GM18519 (cell line): Measurements from ENCODE around the gene OTOR.

ENCODE experiments used
- ATAC-seq: cut with Tn5 transposase; IDR thresholded peaks from one replicate; pipeline ENCODE4 v1.9.1; 2021; ENCODE audit warnings: mild to moderate bottlenecking, moderate library complexity; ENCODE audit not compliant: unreplicated experiment, low FRiP score

Gene OTOR

DNA sequence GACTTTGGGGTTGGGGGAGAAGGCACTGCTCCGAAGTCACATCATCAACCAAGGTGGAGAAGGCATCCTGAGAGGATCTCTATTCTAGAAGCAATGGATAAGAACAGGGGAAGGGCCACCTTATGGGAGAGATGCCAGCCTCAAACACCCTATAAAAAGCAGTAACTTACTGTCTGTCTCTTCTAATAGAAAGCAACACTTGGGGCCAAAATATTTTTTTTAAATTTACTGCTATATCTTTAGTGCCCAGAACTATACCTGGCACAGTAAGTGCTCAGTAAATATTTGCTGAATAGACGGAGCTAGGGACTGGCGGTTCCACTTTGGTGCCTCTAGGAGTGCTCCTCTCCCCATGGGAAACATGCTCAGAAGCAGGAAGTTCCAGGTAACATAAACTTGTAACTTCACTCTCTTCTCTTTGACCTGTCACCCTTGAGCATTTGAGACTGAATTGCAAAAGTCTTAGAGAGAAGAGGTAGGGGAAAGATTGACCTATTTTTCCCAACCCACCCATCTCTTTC lies 807 bp upstream of the OTOR start:
- no peak for ATAC-seq

DNA sequence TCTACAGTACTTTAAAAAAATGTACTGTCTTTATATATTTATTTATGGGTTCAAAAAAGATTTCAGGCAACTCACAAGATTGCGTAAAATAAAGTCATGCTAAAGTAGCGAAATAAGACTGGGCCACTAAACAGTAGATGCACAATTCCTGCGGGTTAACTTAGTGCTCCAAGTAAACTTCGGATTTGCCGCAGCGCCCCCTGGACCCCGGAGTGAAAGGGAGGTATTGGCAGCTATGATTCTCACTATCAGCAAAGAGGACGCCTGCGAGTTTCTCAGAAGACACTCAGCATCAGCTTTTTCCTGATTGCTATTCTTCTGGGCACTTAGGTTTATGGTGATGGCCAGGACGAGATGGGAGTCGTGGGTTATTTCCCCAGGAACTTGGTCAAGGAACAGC lies 1.4 kb downstream of the OTOR start:
- ATAC-seq, result no peak

DNA sequence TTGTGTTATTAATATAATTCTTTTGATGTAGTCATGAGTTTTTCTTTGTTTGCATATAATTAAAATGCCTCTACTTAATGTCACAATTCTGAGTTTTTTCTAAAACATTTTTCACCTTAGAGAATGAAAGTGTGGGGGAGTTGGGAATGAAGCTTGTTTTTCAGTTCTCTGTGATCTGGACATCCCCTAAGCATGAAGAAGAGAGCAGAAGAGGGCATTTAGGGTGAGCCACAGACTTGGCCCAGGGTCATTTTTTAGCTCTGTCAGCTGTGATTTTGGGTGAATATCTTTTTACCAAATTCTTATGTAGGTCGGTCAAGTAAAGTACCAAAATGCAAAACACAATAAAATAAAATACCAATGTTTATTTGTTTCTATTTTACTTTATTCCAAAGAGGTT lies 3.9 kb downstream of the OTOR start:
- no peak for ATAC-seq

DNA sequence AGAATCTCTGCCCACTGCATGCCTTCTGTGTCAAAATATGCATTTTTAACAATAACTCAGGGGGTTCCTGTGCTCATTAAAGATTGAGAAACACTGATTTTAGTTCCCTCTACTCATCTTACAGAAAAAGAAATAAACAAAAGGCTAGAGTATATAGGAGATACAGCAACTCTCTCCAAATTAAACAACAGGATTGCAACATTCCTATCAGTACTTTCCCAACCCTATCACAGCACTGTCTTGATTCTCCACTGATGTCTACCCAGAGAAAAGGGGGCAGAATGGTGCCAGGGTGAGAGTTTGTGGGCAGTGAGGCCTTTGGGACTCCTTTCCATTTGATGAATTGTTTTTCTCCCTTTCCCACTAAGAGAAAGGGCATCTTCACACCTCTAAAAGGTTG lies 4.7 kb downstream of the OTOR start:
- ATAC-seq, result no peak

DNA sequence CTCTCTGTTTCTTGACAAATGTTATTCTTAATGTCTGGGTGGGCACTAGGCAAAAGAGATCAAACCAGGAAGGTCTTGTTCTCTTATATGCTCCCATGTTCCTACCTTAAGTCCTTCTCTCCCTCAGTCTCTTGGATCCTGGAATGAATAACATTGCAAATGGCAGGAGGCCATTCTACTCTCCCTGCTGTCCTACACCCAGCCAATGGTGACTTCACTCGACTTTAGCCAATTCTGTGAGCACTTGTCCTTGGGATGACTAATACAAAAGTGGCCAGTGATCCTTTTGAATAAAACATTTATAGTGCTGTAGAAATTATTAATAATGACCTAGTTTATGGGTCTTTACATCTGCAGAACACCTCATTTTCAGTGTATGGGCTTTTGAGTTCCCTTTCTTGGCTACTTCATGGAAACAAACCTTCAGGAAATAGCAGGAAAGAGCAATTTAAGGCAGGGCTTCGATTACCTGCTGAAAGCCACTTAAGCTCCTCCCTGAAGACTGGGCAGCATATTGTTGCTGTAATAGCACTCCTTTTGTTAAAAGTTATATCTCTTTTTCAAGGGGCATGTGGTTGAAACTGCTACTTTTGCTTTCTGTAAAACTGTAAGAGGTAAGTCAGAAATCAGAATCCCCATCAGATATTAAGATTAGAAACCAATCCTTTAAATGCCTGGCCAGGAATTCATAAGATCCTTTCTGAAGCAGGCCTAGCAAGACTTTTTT lies 10.5 kb downstream of the OTOR start:
- no peak for ATAC-seq

DNA sequence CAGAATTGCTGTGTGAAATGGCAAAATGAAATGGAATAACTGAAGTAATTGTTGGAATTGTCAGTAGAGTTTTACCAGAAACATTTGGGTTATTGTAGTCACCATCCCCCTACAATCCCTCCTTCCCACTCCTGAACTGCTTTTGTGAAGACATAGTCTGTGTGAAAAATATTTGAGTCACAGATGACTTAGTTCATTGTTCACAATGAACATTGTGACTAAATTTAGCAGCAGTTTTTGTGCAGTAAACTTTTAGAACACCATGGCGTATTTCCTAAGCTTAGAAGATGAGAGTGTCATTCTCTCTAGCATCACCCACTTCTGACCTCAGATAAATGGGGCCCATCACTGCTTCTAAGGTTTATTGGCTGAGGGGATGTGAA lies 11.0 kb downstream of the OTOR start:
- no peak for ATAC-seq

DNA sequence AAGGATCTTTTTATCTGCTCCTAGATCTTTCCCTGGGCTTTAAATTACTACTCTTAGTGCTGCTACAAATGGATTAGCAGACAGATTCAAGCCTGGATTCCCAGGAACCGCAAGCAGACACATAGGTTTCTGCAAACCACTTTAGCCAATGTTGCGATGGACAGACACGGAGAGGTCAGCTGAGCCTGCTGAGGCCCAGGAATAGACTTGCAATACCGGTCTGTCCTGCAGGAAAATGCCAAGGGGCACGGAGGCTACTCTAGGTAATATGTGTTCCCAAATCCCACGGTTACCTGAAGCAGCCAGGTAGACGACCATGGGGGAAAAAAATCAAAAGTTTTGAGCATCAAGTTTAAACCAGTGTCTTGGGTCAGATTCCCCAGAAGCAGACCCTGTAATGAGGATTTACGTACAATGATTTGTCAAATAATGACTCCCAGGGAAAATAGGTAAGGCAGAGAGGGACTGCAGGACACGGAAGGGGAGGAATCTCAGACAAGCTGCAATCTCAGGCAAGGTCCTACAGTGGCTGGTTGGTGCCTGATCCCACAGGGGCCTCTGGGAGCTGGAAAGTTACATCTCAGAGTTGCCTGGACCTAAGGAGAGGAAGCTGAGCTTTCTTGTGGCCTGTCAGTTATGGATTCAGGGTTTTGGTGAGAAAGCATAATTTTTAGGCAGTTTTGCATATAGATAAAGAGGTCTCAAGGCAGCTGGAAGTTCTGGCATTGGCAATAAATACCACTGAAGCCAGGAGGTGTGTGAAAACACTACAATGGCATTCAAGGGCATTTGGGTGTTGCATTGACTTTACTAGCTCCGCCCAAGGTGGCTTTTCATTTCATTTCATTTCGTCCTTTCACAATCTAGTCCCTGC lies 12.5 kb downstream of the OTOR start:
- no peak for ATAC-seq

DNA sequence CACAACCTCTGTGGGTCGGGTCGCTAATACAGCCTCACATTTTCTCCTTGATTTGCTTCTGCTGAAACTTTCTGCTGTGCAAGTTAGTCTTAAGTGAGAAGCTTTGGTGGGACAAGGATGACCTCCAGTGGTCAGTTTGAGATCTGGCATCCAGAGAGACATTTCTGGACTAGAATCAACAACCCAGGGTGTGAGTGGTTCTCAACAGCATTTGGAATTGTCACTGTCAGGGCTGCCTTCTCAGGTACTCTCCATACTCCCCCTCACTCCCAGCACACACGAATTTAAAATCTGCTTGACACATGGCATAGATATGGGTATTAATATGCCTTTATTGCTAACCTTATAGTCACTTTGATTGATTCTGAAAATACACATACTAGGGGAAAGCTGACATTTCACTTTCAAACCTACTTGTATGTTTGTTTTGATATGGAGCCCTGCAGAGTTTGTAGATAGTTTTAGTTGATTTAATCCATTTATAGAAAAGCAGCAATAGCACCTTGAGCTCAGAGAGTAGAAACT lies 13.2 kb downstream of the OTOR start:
- ATAC-seq, result peak; percentile 65

DNA sequence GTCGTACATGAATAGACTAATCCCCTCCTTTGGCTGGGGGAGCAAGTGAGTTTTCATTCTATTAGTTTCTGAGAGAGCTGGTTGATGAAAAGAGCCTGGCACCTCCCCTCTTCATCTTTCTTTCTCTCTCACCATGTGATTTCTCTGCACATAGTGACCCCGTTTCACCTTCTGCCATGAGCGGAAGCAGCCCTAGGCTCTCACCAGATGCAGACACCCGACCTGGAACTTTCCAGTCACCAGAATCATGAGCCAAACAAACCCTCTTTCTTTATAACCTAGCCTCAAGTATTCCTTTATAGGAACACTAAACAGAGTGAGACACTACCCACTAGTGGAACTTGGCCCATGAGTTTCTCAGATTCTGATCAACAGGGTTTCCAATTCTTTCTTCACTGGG lies 16.4 kb downstream of the OTOR start:
- no peak for ATAC-seq

DNA sequence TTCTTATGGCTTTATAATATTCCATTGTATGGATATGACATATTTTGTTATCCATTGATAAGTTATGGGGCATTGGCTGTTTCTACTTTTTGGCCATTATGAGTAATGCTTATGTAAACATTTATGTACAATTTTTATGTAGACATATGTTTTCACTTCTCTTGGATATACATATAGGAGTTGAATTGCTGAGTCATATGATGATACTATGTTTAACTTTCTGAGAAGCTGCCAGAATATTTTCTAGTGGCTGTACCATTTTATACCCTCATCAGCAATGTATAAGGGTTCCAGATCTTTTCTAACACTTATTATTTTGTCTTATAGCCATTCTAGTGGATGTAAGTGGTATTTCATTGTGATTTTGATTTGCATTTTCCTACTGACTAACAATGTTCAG lies 23.1 kb downstream of the OTOR start:
- ATAC-seq, result no peak

DNA sequence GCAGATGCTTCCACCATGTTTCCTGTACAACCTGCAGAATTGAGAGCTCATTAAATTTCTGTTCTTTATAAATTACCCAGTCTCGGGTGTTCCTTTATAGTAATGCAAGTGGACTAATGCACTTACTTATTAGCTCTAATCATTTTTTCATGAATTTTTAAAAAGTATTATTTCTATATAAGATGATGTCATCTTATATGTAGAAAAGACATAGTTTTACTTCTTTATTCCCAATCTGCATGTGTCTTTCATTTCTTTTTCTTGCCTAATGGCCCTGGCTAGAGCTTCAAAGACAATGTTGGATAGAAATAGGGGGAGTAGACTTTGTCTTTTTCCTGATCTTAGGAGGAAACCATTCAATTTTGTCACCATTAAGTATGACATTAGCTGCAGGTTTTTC lies 27.8 kb downstream of the OTOR start:
- ATAC-seq, result no peak

DNA sequence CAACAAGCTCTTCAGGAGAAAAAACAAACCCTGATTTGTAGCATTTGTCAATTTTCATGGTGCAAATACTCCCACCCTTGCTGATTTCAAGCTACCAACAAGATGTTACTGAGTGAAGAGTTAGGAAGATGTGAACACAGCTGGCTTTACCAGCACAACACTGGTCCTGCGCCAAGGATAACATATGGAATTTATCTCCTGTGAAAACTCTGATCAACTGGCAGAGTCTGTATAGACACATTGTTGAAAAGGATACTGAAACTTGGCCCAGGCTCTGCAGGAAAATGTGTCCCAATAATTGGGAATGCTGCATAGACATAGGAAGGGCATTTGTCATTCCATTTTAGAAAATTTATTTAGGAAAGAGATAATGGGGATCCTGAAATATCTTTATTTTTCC lies 29.0 kb downstream of the OTOR start:
- ATAC-seq, result no peak

DNA sequence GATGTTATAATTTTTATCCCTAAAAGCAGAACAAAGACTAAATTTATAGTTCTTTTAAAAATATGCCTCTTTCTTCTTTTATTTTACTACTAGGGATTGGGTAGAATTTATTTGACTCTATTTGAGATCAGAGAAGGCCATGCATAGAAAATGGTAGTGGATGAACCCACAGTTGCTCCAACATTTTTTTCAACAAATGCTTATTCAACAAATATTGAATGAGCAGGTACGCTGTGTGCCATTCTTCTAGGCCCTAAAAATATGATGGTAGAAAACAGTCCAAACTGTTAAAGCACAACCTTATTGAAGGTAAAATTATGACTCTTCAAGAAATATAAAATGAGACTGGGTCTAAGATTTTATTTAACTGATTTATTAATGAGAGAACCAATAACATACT lies 30.0 kb downstream of the OTOR start:
- no peak for ATAC-seq

DNA sequence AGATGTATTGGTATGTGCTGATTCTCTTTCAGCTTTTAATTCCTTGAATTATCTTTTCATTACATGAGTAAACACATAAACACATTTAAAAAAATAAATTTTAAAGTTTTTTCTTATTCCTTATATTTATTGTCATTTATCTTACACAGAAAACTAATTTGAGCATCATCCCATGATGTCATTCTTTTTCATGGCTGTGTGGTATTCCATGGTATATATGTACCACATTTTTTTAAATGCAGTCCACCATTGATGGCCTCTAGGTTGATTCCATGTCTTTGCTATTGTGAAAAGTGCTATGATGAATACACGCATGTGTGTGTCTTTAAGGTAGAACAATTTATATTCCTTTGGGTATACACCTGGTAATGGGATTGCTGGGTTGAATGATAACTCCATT lies 33.3 kb downstream of the OTOR start:
- no peak for ATAC-seq

DNA sequence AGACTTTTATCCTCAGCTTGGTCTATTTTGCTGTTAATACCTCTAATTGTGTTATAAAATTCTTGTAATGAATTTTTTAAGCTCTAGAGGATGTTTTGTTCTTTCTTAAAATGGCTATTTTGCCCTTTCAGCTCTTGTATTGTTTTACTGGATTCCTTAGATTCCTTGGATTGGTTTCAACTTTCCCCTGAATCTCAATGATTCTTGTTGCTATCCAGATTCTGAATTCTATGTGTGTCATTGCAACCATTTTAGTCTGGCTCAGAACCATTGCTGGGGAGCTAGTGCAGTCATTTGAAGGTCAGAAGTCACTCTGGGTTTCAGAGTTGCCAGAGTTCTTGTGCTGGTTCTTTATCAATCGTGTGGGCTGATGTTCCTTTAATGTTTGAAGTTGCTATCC lies 37.1 kb downstream of the OTOR start:
- ATAC-seq, result no peak
